GM18907 (cell line): ENCODE results near the gene WDR46.
"Not testable (repeated sequence)": the region's sequence is repeated elsewhere in the genome, so short reads cannot be mapped to it uniquely, and the experiment has no call there.

Source experiments
- ATAC-seq: cut with Tn5 transposase; IDR thresholded peaks from one replicate; pipeline ENCODE4 v1.9.1; 2021; ENCODE audit warnings: mild to moderate bottlenecking, moderate library complexity; ENCODE audit not compliant: unreplicated experiment

Gene WDR46

GRCh38 chr6:33289784-33290315 is 811 bp upstream of the WDR46 start:
- ATAC-seq, result peak; percentile 4

- peak; percentile 5 for ATAC-seq
Measured at GRCh38 chr6:33288141-33288920, 708 bp downstream of the WDR46 start.

- ATAC-seq, result no peak
Measured at GRCh38 chr6:33286946-33287914, 1.8 kb downstream of the WDR46 start.

- ATAC-seq, result not testable (repeated sequence)
Measured at GRCh38 chr6:33285214-33285613, 3.8 kb downstream of the WDR46 start.

- no peak for ATAC-seq
Measured at GRCh38 chr6:33280539-33280938, 8.5 kb downstream of the WDR46 start.

GRCh38 chr6:33279971-33280511 is 9.0 kb downstream of the WDR46 start:
- no peak for ATAC-seq

GRCh38 chr6:33279257-33279695 is 9.8 kb downstream of the WDR46 start:
- ATAC-seq, result no peak

- ATAC-seq, result no peak
Measured at GRCh38 chr6:33278810-33279209, 10.2 kb downstream of the WDR46 start.

GRCh38 chr6:33278392-33278741 is 10.7 kb downstream of the WDR46 start:
- ATAC-seq, result no peak

- no peak for ATAC-seq
Measured at GRCh38 chr6:33277663-33278391, 11.2 kb downstream of the WDR46 start.

GRCh38 chr6:33276864-33277662 is 12.0 kb downstream of the WDR46 start, which contains the start of gene B3GALT4:
B3GALT4 (plus strand) TSS chr6:33277123; CDS start chr6:33277420, 297 bp downstream.
- ATAC-seq, result peak; percentile 49

GRCh38 chr6:33276581-33276863 is 12.5 kb downstream of the WDR46 start:
- ATAC-seq, result no peak

GRCh38 chr6:33275795-33276580 is 13.1 kb downstream of the WDR46 start:
- ATAC-seq, result not testable (repeated sequence)

- ATAC-seq, result no peak
Measured at GRCh38 chr6:33273924-33274902, 14.8 kb downstream of the WDR46 start.

GRCh38 chr6:33273129-33273923 is 15.7 kb downstream of the WDR46 start:
- no peak for ATAC-seq

GRCh38 chr6:33272275-33273128 is 16.5 kb downstream of the WDR46 start:
- ATAC-seq, result no peak
